Testis (tissue), 2 donors: ENCODE results near the gene CCR3.

Experiments
- POLR2A ChIP-seq: fragments of 450-650 bp; IDR thresholded peaks from one replicate; pipeline ENCODE4 v1.6.1; 2017; ENCODE audit warnings: antibody characterized with exemption, mild to moderate bottlenecking, moderate library complexity
- TF ChIP-seq, protein P1 (sequence below), 3 experiments: fragments of 450-650 bp in 2 of 3; fragments of 200-600 bp in 1 of 3; sonication (generic) in 1 of 3; IDR thresholded peaks; one replicate each; pipeline ENCODE4 v1.5.1; 2016 to 2019; ENCODE audit warnings: antibody characterized with exemption in 3 of 3, mild to moderate bottlenecking in 2 of 3, moderate library complexity in 1 of 3

DNA sequence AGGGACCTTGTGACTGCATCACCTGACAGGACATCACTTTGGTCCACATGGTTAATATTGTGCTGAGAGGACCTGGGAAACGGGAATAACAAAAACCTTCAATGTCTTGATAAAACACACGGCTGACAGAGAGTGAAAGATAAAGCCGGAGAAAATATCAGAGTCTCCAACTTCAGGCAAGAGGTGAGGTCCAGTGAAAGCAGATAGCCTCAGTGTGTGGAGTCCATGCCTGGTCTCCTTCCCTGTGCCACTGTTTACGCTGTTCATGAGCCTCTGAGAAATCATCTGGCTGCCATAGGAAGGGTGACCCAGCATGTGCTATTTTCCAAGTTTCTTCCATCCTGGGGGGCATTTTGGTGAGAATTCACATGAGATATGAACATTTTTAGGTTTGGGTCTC lies 39.8 kb downstream of the CCR3 start:
- no peak for TF ChIP-seq POLR2A
- TF ChIP-seq, protein P1, sequence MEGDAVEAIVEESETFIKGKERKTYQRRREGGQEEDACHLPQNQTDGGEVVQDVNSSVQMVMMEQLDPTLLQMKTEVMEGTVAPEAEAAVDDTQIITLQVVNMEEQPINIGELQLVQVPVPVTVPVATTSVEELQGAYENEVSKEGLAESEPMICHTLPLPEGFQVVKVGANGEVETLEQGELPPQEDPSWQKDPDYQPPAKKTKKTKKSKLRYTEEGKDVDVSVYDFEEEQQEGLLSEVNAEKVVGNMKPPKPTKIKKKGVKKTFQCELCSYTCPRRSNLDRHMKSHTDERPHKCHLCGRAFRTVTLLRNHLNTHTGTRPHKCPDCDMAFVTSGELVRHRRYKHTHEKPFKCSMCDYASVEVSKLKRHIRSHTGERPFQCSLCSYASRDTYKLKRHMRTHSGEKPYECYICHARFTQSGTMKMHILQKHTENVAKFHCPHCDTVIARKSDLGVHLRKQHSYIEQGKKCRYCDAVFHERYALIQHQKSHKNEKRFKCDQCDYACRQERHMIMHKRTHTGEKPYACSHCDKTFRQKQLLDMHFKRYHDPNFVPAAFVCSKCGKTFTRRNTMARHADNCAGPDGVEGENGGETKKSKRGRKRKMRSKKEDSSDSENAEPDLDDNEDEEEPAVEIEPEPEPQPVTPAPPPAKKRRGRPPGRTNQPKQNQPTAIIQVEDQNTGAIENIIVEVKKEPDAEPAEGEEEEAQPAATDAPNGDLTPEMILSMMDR (IDR thresholded peaks at IDR 0.05): no peak
